ENCODE results near the gene MFSD6L. TPM values are rescaled to one million over a fixed set of nuclear protein-coding genes. Genes with fewer than 3 reads are reported as not detected.

MFSD6L gene
- total RNA-seq (2013; cell fraction: nucleolus; rRNA removed): 51.1 and 52.2 TPM in 2 replicates
- total RNA-seq (2014; rRNA removed) (1.5 and 1.8 TPM in 2 replicates), total RNA-seq (2014; rRNA removed; fragmentation: Illumina TruSeq; extraction: Trizol) (1.3 and 1.4 TPM in 2 replicates), total RNA-seq (2021) (2.8 and 3.1 TPM in 2 replicates), polyA plus RNA-seq (2011; rRNA removed) (0.76 and 1.2 TPM in 2 replicates), polyA plus RNA-seq (2014; fragmentation: Illumina TruSeq; extraction: Trizol) (0.33 and 0.94 TPM in 2 replicates), polyA plus RNA-seq (2014; fragmentation: Nextera tagmentation; extraction: Ambion mirVana) (under 1 TPM; 0.39 to 0.49 TPM), polyA plus RNA-seq (2014; rRNA removed) (1.9 and 2.5 TPM in 2 replicates), polyA plus RNA-seq (2016; fragmentation: Nextera tagmentation; extraction: Ambion mirVana) (under 1 TPM; 0.40 to 0.67 TPM), polyA minus RNA-seq (2011; rRNA and poly(A)+ RNA removed) (2.9 and 6.6 TPM in 2 replicates), Bru-seq, nascent RNA (percentile 86 among the genes with signal in this experiment), BruChase-seq, experiment 1, labeled RNA remaining after a 6-hour chase (percentile 93 among the genes with signal in this experiment), BruChase-seq, experiment 2, labeled RNA remaining after a 2-hour chase (percentile 94 among the genes with signal in this experiment)
- 1.3 TPM for polyA plus RNA-seq (2011; ENCODE audit: low read depth)
- 1.1 and 1.5 TPM in 2 replicates for polyA plus RNA-seq (2011; cell fraction: cytosol; rRNA removed)
- 8.7 and 9.7 TPM in 2 replicates for polyA plus RNA-seq (2011; cell fraction: nucleus; rRNA removed)
- polyA plus RNA-seq (2012): 2.2 and 2.5 TPM in 2 replicates
- 0.83 TPM in 1 of 2 replicates, not detected in the other for polyA minus RNA-seq (2011; cell fraction: cytosol; rRNA and poly(A)+ RNA removed)
- 5.7 and 12.0 TPM in 2 replicates for polyA minus RNA-seq (2011; cell fraction: nucleus; rRNA and poly(A)+ RNA removed)
- long read RNA-seq, experiment 1: 0 reads
- long read RNA-seq, experiment 2, partial matches to known transcripts: 0 of 1 reads
- long read RNA-seq, experiment 2, other reads (novel, unspliced or antisense): 0 of 1 reads

GRCh38 chr17:8798846-8799569 lies at the start of gene MFSD6L:
Gene MFSD6L, minus strand, starts transcription at chr17:8799365. Its CDS starts 245 bp downstream, at chr17:8799120.
- Histone ChIP-seq H3K36me3 (ENCODE audit: control insufficient read depth in 2 of 2, insufficient read depth in 2 of 2, low read length in 1 of 2) (peaks cover 32 to 33% of the 10 kb centered on the region in 2 experiments), H3K27me3 (replicated peaks in 1 of 2; ENCODE audit: control insufficient read depth in 2 of 2, insufficient read depth in 2 of 2, low read length in 1 of 2) (no peaks in the 10 kb centered on the region), H3K9me3 (replicated peaks; ENCODE audit: control insufficient read depth, insufficient read depth, low read length) (no peaks in the 10 kb centered on the region), H2AFZ (ENCODE audit: control insufficient read depth, low read depth, low read length) (no peak within 1 kb of the TSS), H3K4me2 (ENCODE audit: control insufficient read depth, insufficient read depth) (no peak within 1 kb of the TSS), H3K4me1 (ENCODE audit: control insufficient read depth, insufficient read depth, low read length) (no peaks in the 10 kb centered on the region), H3K27ac (ENCODE audit: control insufficient read depth, insufficient read depth) (no peak within 1 kb of the TSS), H3K79me2 (ENCODE audit: control insufficient read depth, insufficient read depth, low read length) (no peaks in the 10 kb centered on the region), H3K4me3 (no peak within 1 kb of the TSS), H4K20me1 (ENCODE audit: control insufficient read depth, insufficient read depth) (no peaks in the 10 kb centered on the region), H3K9ac (ENCODE audit: control insufficient read depth, insufficient read depth, low read length) (no peak within 1 kb of the TSS)
- POLR2A ChIA-PET: interaction anchor here (0.6 kb wide), 2 partner anchors 10 to 12 kb away, joined by 3 read pairs; no protein-coding TSS in a partner anchor
- TF ChIP-seq POLR2AphosphoS2 (IDR thresholded peaks at IDR 0.05; ENCODE audit: low read depth, low read length): peak; percentile 54; the same call in 1 of the 2 replicates
- TF ChIP-seq MTA2 (IDR thresholded peaks at IDR 0.05; ENCODE audit: low read depth): no peak
- no peak for TF ChIP-seq RAD21 (IDR thresholded peaks at IDR 0.05; ENCODE audit: insufficient read depth, low read depth, low read length)
- TF ChIP-seq MTA3 (IDR thresholded peaks at IDR 0.05; ENCODE audit: borderline replicate concordance, low read length): 0 out of 2 replicates have a peak, but pooled peaks have one; percentile 10
- peak; percentile 82 for TF ChIP-seq TCF12 (IDR thresholded peaks at IDR 0.05; ENCODE audit: low read depth, low read length)
- no peak for TF ChIP-seq PML (IDR thresholded peaks at IDR 0.05; ENCODE audit: low read length)
- peak; percentile 40; the same call in 1 of the 2 replicates for TF ChIP-seq SMAD5 (IDR thresholded peaks at IDR 0.05; ENCODE audit: low read depth)
- no peak for TF ChIP-seq NFIC (IDR thresholded peaks at IDR 0.05; ENCODE audit: low read depth, low read length)
- TF ChIP-seq, protein P1, sequence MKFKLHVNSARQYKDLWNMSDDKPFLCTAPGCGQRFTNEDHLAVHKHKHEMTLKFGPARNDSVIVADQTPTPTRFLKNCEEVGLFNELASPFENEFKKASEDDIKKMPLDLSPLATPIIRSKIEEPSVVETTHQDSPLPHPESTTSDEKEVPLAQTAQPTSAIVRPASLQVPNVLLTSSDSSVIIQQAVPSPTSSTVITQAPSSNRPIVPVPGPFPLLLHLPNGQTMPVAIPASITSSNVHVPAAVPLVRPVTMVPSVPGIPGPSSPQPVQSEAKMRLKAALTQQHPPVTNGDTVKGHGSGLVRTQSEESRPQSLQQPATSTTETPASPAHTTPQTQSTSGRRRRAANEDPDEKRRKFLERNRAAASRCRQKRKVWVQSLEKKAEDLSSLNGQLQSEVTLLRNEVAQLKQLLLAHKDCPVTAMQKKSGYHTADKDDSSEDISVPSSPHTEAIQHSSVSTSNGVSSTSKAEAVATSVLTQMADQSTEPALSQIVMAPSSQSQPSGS (IDR thresholded peaks at IDR 0.05; ENCODE audit: low read length): no peak
- FAIRE-seq (no peak), DNase-seq (ENCODE audit: low read depth, low spot score) (no peak), ATAC-seq (no peak)
- CTCF ChIA-PET: interaction anchor here (1.5 to 1.9 kb wide), 2 partner anchors 12 to 14 kb away, joined by 4 to 9 read pairs; no protein-coding TSS in a partner anchor
- intact Hi-C loops (cut with micrococcal nuclease; ENCODE audit: unreplicated experiment): no loop called here
- RAD21 ChIA-PET (ENCODE audit: unreplicated experiment): interaction anchor here (0.6 kb wide), 1 partner anchor 44 kb away, joined by 3 read pairs; no protein-coding TSS in a partner anchor
- 79% methylated on average over 35 of the region's 62 CpGs for WGBS (ENCODE audit: insufficient coverage, insufficient replicate concordance, low lambda C conversion rate, missing lambda C conversion rate)
- SMC1A ChIA-PET (ENCODE audit: uncharacterized antibody, unreplicated experiment): interaction anchor here (1.0 to 2.1 kb wide), 2 partner anchors 11 to 96 kb away, joined by 3 to 5 read pairs; no protein-coding TSS in a partner anchor
- in situ Hi-C loops (cut with MboI): no loop called here
- BruUV-seq (replicated peaks): no TSS peak
